Endothelial cell of hepatic sinusoid (primary cell): Measurements from ENCODE around the gene FITM2.
"Not testable (repeated sequence)": the region's sequence is repeated elsewhere in the genome, so short reads cannot be mapped to it uniquely, and the experiment has no call there.

Experiments
- in situ Hi-C: cut with HindIII; loops from 2 replicates; pipeline ENCODE4 v1.10.0; 2017; ENCODE audit warnings: low sequenced_read_pairs

Gene FITM2

GRCh38 chr20:44334306-44334705, 23.3 kb upstream of the FITM2 start:
- in situ Hi-C loops, result no loop called here

- in situ Hi-C loops, result no loop called here
These were observed 20.2 kb upstream of the FITM2 start for GRCh38 chr20:44331201-44331600.

GRCh38 chr20:44328428-44328827, 17.4 kb upstream of the FITM2 start:
- in situ Hi-C loops, result loop anchor here (10.0 kb wide), 1 partner anchor 234 kb away; no protein-coding TSS in a partner anchor

DNA sequence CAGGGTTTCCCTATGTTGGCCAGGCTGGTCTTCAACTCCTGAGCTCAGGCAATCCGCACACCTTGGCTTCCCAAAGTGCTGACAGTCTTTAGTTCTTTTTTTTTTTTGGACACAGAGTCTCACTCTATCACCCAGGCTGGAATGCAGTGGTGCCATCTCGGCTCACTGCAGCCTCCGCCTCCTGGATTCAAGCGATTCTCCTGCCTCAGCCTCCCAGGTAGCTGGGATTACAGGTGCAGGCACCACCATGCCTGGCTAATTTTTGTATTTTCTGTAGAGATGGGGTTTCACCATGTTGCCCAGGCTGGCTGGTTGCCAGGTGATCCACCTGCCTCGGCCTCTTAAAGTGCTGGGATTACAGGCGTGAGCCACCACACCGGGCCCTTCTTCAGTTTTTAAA, 16.7 kb upstream of the FITM2 start:
- in situ Hi-C loops, result loop anchor here (10.0 kb wide), 1 partner anchor 233 kb away; no protein-coding TSS in a partner anchor

DNA sequence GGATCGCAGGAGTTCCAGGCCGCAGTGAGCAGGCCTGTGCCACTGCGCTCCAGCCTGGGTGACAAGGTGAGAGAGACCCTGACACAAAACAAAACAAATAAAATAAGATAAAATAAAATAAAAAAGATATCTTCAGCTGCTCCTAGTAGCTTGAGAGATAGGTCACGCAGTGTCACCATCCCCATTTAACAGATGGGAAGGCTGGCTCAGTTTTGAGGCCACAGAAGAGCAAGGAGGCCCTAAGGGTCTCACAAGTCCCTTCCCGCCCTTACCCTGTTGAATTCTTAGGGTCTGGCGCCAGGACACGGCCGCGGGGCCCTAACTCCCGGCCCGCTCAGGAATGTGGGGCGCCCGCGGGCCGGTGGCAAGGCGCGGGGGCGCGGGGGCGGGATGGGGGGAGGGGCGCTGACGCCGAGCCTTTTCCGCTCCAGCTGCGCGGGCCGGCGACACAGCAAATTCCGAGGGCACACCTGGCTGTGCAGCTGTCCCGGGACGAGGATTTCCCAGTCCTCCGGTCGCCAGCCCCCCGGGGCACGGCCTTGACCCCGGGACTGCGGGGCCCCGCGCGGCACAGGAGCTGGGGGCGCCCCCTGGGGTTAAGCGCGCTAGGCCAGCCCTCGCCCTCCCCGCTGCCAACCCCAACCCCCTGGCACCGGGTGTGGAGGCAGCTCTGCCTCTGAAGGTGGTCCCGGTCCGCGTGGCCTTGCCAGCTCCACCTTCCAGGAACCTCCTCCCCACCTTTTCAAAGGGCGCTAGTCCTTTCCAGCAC, 15.6 kb upstream of the FITM2 start:
- in situ Hi-C loops, result loop anchor here (10.0 kb wide), 1 partner anchor 232 kb away; no protein-coding TSS in a partner anchor

DNA sequence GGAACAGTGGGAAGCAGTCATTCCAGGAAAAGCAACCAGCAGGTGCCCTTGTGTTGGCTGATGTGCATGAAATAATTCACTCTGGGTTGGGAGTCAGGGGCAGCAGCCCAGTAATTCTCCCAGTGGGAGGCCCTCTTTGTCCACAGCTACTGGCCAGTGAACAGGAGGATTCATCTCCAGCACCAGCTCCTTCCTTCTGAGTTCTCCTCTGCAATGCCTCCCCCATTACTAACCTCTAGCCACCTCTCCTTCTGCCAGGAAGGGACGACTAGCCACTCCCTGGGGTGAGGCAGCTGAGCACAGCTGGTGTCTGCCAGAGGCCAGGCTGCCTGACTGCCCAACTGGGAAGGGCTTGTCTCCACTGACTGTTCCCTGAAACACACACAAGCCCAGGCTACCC, 13.3 kb upstream of the FITM2 start:
- in situ Hi-C loops, result loop anchor here (5.0 to 10.0 kb wide), 5 partner anchors 42 to 230 kb away; no protein-coding TSS in a partner anchor

GRCh38 chr20:44319839-44320422, 8.9 kb upstream of the FITM2 start:
- in situ Hi-C loops, result loop anchor here (5.0 to 10.0 kb wide), 5 partner anchors 38 to 225 kb away; no protein-coding TSS in a partner anchor

DNA sequence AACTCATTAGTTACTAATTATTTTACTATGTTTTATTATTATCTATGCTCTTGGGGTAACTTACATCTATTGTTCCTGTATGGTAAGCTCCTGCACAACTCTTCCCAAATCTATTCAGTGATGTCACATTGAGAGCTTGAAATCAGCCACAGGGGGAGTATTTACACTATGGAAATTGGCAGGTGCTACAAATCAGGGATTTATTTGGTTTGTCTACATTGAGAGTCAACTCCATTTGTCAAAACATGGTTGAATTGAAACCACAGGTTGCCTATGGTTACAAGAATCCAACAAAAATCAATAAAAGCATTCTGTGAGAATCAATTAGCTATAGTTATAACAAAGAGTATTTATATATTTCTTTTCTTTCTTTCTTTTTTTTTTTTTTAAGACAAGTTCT, 3.9 kb upstream of the FITM2 start:
- in situ Hi-C loops, result no loop called here

- in situ Hi-C loops, result loop anchor here (10.0 kb wide), 1 partner anchor 75 kb away; no protein-coding TSS in a partner anchor
These were observed 989 bp downstream of the FITM2 start for GRCh38 chr20:44309763-44310663.

DNA sequence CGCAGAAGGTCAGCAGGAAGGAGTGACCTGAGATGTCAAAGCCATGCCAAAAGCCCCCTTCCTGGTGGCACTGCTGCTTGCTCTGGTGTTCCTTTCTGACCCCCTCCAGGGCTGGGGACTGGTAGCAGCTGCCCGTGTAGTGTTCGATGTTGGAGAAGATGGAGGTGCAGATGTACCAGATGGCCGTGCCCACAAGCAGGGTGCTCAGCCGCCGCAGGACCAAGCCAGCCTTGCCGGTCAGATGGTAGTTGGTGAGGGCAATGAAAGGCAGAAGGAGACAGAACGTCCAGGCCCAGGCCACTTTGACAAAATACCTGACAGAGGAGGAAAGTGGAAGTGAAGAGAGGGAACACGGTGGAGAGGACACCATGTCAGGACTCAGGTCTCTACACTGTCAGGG, 4.1 kb downstream of the FITM2 start:
- in situ Hi-C loops, result loop anchor here (10.0 kb wide), 1 partner anchor 78 kb away; no protein-coding TSS in a partner anchor

DNA sequence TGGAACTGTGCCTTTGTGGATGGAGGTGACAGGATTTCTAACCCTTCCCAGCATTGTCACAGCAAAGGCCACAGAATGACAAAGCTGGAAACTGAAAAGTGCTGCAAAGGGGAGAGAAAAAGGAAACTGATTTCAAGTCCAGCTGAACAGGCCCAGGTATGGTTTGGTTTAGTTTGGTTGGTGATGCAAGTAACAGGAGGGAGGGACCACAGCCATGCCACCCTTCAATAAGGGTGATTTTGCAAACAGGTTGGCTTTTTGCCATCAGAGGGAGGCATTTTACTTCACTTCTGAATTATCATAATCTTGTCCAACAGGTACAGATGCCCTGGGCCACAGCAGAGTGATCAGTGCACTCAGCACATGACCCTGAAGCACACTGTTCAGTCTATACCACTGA, 6.6 kb downstream of the FITM2 start:
- in situ Hi-C loops, result loop anchor here (10.0 kb wide), 1 partner anchor 80 kb away; no protein-coding TSS in a partner anchor

DNA sequence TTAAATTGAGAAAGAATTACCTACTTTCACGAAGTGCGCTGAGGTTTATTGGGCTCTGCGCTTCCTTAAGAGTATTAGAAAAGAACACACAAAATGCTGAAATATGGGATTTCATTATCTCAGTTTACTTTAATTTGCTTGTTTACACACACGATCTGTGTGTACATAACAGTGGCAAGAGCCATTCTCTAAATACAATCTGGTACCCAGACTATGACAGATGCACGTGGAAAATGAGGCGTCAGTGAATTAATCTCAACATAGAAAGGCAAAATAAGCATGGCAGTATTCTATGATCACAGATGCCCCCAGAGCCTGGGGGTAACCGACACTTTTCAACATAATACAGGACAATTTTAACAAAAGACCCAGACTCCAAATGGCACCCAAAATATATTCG, 8.3 kb downstream of the FITM2 start:
- in situ Hi-C loops, result loop anchor here (10.0 kb wide), 1 partner anchor 82 kb away; no protein-coding TSS in a partner anchor

DNA sequence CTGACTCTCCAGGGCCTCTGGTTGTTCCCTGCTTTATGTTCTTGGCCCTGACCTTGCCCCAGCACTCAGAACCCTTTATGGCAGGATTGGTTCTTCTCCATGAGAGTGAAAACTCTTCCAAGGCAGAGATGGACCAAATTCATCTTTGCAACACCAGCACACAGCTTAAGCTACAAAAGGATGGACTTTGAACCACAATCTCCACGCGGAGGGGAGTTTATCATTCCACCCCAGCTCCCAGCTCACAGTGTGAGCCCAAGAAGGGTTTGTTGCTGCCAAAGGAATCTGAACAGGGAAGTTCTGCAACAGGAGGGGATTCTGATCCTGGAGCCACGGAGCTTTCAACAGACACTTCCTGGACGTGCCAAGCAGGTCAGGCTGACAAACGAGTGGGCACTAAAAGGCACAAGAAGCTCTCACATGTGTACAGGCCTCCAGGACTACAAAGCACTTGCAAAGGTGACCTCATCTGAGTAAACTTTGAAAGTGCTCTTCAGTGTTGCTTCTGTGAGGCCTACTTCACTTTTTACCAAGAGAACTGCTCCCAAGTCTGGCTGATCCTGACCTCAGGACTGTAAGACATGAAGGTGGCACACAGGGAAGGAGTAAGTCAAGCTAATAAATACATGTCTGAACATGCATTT, 8.9 kb downstream of the FITM2 start:
- in situ Hi-C loops, result loop anchor here (10.0 kb wide), 1 partner anchor 83 kb away; no protein-coding TSS in a partner anchor

GRCh38 chr20:44301285-44301684, 9.7 kb downstream of the FITM2 start:
- in situ Hi-C loops, result loop anchor here (10.0 kb wide), 1 partner anchor 84 kb away; no protein-coding TSS in a partner anchor

DNA sequence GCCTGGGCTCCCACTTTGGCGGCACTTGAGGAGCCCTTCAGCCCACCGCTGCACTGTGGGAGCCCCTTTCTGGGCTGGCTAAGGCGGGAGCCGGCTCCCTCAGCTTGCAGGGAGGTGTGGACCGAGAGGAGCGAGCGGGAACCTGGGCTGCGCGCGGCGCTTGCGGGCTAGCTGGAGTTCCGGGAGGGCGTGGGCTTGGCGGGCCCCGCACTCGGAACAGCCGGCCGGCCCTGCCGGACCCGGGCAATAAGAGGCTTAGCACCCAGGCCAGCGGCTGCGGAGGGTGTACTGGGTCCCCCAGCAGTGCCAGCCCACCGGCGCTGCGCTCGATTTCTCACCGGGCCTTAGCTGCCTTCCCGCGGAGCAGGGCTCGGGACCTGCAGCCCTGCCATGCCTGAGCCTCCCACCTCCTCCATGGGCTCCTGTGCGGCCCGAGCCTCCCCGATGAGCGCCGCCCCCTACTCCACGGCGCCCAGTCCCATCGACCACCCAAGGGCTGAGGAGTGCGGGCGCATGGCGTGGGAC, 11.9 kb downstream of the FITM2 start:
- in situ Hi-C loops, result not testable (repeated sequence)

GRCh38 chr20:44297721-44298120, 13.3 kb downstream of the FITM2 start:
- in situ Hi-C loops, result no loop called here

DNA sequence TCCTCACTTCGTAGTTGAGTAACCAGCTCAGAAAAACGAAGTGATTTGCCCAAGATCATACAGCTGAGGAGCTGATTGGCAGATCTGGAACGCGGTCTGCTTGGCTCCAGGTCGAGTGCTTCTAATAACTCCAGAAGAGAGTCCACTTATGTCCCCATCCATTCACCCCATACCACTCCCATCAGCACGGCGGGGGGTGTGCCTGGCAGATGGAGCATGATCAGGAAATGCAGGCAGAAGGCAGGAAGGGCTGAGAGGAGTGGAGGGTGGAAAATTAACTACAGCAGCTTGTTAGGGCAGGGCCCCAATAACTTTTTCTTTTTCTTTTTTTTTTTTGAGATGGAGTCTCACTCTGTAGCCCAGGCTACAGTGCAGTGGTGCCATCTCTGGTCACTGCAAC, 15.0 kb downstream of the FITM2 start:
- in situ Hi-C loops, result no loop called here

- in situ Hi-C loops, result no loop called here
These were observed 19.2 kb downstream of the FITM2 start for GRCh38 chr20:44291754-44292153.

DNA sequence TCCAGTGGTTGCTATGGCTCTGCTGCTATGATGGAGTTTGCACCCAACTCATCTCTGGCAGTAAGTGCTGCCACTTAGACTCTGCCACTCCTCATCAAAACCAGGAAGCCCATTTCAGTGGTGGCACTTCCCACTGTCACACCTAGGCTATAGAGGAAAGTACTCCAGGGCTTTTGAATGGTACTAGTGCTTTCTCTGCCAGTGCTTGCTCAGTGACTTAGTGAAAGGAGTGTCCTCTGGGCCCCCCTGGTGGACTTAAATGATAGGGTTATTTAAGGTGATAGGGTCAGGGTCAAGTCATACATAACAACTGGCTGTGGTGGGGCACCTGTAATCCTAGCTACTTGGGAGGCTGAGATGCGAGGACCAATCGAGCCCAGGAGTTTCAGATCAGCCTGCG, 22.8 kb downstream of the FITM2 start:
- in situ Hi-C loops, result no loop called here
